K562 (cell line): ENCODE data around the gene PTPN18. TPM values are rescaled to one million over a fixed set of nuclear protein-coding genes. Genes with fewer than 3 reads are reported as not detected.

Source experiments
- BACH1 ChIP-seq: fragments of 200-800 bp; sonication (Bioruptor generic); IDR thresholded peaks from 2 replicates; pipeline ENCODE4 v1.6.1; 2016; ENCODE audit warnings: missing genetic modification characterization, missing compliant biosample characterization
- CAMTA2 ChIP-seq: fragments of 250-450 bp; sonication (Bioruptor Pico); conservative IDR thresholded peaks from 2 replicates; pipeline ENCODE4 v1.5.1; 2022
- CREB3 ChIP-seq: fragments of 450-650 bp; conservative IDR thresholded peaks from 2 replicates; pipeline ENCODE4 v1.6.1; 2016; ENCODE audit warnings: missing genetic modification characterization, low read depth, mild to moderate bottlenecking, missing compliant biosample characterization, moderate library complexity
- CREB3L1 ChIP-seq: fragments of 450-650 bp; IDR thresholded peaks from 2 replicates; pipeline ENCODE4 v1.6.1; 2014; ENCODE audit warnings: low read depth, mild to moderate bottlenecking, moderate library complexity, borderline replicate concordance
- FOXM1 ChIP-seq, 2 experiments: fragments of 450-650 bp in 1 of 2; sonication (generic) in 1 of 2; formaldehyde crosslinking in 1 of 2; IDR thresholded peaks; 2 replicates each; pipeline versions ENCODE4 v1.6.1 to v1.9.0; 2017 to 2022; ENCODE audit warnings: low read depth in 2 of 2, mild to moderate bottlenecking in 2 of 2, missing genetic modification reagents in 1 of 2, moderate library complexity in 1 of 2
- GATAD2A ChIP-seq: fragments of 450-650 bp; IDR thresholded peaks from 2 replicates; pipeline ENCODE4 v1.6.1; 2017
- IFI16 ChIP-seq: fragments of 250-450 bp; sonication (Bioruptor Pico); IDR thresholded peaks from 2 replicates; pipeline ENCODE4 v2.1.2; 2022; ENCODE audit warnings: mild to moderate bottlenecking, inconsistent platforms
- KAT8 ChIP-seq: fragments of 450-650 bp; IDR thresholded peaks from 2 replicates; pipeline ENCODE4 v1.6.1; 2016; ENCODE audit warnings: low read depth, mild to moderate bottlenecking
- KHSRP ChIP-seq: fragments of 450-650 bp; IDR thresholded peaks from 2 replicates; pipeline ENCODE4 v1.6.1; 2017
- RAD21 ChIP-seq, 2 experiments: fragments of 250-450 bp in 1 of 2; fragments of 450-650 bp in 1 of 2; sonication (Bioruptor Pico) in 1 of 2; formaldehyde crosslinking in 1 of 2; IDR thresholded peaks in 1 of 2; conservative IDR thresholded peaks in 1 of 2; 2 replicates each; pipeline versions ENCODE4 v1.4.0 to v1.8.0; 2020 to 2022; ENCODE audit warnings: mild to moderate bottlenecking in 2 of 2, moderate library complexity in 1 of 2
- SREBF2 ChIP-seq: sonication (generic); formaldehyde crosslinking; IDR thresholded peaks from 2 replicates; pipeline ENCODE4 v1.4.0; 2020; ENCODE audit warnings: mild to moderate bottlenecking, missing genetic modification reagents
- TAF1 ChIP-seq: IDR thresholded peaks from 2 replicates; pipeline ENCODE4 v1.6.1; 2011; ENCODE audit warnings: mild to moderate bottlenecking, low read length, moderate library complexity; ENCODE audit not compliant: insufficient read depth, control insufficient read depth, severe bottlenecking; ENCODE audit errors: extremely low read depth
- TEAD1 ChIP-seq, 2 experiments: fragments of 450-650 bp in 1 of 2; sonication (generic) in 1 of 2; formaldehyde crosslinking; IDR thresholded peaks; 2 replicates each; pipeline versions ENCODE4 v1.4.0 to v1.8.0; 2020 to 2022; ENCODE audit warnings: mild to moderate bottlenecking in 2 of 2, missing genetic modification reagents in 1 of 2
- TRIM28 ChIP-seq: fragments of 450-650 bp; IDR thresholded peaks from 2 replicates; pipeline ENCODE4 v1.6.1; 2017
- ZC3H11A ChIP-seq: IDR thresholded peaks from 2 replicates; pipeline ENCODE4 v1.6.1; 2012; ENCODE audit warnings: low read depth, low read length, improper control_type of control experiment
- ZMIZ1 ChIP-seq, 2 experiments: fragments of 150-350 bp in 1 of 2; IDR thresholded peaks; 2 replicates each; pipeline ENCODE4 v1.6.1; 2012 to 2016; ENCODE audit warnings: low read depth in 2 of 2, low read length in 2 of 2, mild to moderate bottlenecking in 1 of 2, moderate library complexity in 1 of 2
- ZNF24 ChIP-seq: fragments of 450-650 bp; IDR thresholded peaks from 2 replicates; pipeline ENCODE4 v1.6.1; 2016
- ZNF395 ChIP-seq: fragments of 200-800 bp; sonication (Bioruptor generic); IDR thresholded peaks from 2 replicates; pipeline ENCODE4 v1.6.1; 2017; ENCODE audit warnings: missing genetic modification characterization, missing compliant biosample characterization
- polyA plus RNA-seq, 8 experiments: library from polyadenylated mRNA; depleted of rRNA in 4 of 8; stranded (reverse) in 5 of 8; unstranded in 3 of 8; fragments of >200 nt; fragmentation: Nextera tagmentation in 2 of 8; fragmentation: Illumina TruSeq in 1 of 8; extraction: Ambion mirVana in 2 of 8; extraction: Trizol in 1 of 8; gene quantifications; 2 replicates each; pipeline versions ENCODE4 v1.2.1 to v1.2.3, GENCODE V29; 2011 to 2014; ENCODE audit warnings: inconsistent platforms in 1 of 8, missing spikeins in 1 of 8
- total RNA-seq, 7 experiments: library from RNA; depleted of rRNA in 6 of 7; stranded (reverse); fragments of >200 nt in 6 of 7; fragmentation: Illumina TruSeq in 2 of 7; extraction: Trizol in 2 of 7; gene quantifications; 2 replicates each; pipeline versions ENCODE4 v1.2.1 to v1.2.3, GENCODE V29; 2011 to 2021; ENCODE audit warnings: low replicate concordance in 1 of 7

PTPN18 gene
- total and polyA plus RNA-seq, 9 of the 15 experiments (the other 6 are each of a cell fraction or from before 2014, with no cell fraction given) = 11.6 to 90.7 (median 49.6) TPM

GRCh38 chr2:130342020-130342532 is 13.8 kb upstream of the PTPN18 start (continued):
- TF ChIP-seq RAD21 (CRISPR knock-in tag; conservative IDR thresholded peaks at IDR 0.05 in 1 of 2, IDR thresholded peaks at IDR 0.05 in 1 of 2) = no peak
- no peak for TF ChIP-seq SREBF2
- no peak for TF ChIP-seq CREB3L1
- no peak for TF ChIP-seq FOXM1 (IDR thresholded peaks at IDR 0.05; ENCODE audit: low read depth)
- TF ChIP-seq FOXM1 (CRISPR knock-in tag; IDR thresholded peaks at IDR 0.05; ENCODE audit: low read depth) = 0 out of 2 replicates have a peak, but pooled peaks have one; percentile 37
- TF ChIP-seq KHSRP = no peak
- TF ChIP-seq ZMIZ1 (IDR thresholded peaks at IDR 0.05; ENCODE audit: low read depth in 2 of 2, low read length in 2 of 2) = no peak
- no peak for TF ChIP-seq CAMTA2 (CRISPR knock-in tag)
- no peak for TF ChIP-seq TEAD1 (CRISPR knock-in tag; IDR thresholded peaks at IDR 0.05)
- TF ChIP-seq BACH1 = no peak
- TF ChIP-seq ZNF395 (CRISPR knock-in tag) = no peak
- TF ChIP-seq TRIM28 = peak; percentile 27; the same call in 1 of the 2 replicates
- TF ChIP-seq IFI16 (CRISPR knock-in tag) = no peak
- TF ChIP-seq ZNF24 = no peak
- TF ChIP-seq CREB3 (tag) = no peak
- TF ChIP-seq GATAD2A = no peak
- TF ChIP-seq ZC3H11A = no peak
- TF ChIP-seq TAF1 = peak; percentile 20
- no peak for TF ChIP-seq KAT8
